Measurements from ENCODE around the gene ZFAND4.

DNA sequence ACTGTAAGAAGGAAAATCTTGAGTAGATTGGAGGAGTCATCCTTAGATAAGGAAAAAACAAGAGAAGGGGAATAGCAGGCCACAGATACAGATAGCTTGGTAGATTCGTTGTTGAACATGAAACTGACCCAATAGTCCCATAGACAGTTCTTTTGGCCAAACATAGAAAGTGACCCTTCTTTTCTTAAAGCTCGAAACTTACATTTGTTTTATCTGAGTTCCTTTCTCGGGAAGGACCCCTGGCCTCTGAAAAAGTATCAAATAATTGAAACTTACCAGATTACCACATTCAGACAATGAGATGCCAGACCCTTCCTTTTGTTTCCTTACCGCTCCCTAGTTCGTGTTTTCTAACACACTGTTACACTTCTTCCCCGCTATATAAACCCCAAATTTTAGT, 72.9 kb downstream of the ZFAND4 start:
- TF ChIP-seq, protein P1, sequence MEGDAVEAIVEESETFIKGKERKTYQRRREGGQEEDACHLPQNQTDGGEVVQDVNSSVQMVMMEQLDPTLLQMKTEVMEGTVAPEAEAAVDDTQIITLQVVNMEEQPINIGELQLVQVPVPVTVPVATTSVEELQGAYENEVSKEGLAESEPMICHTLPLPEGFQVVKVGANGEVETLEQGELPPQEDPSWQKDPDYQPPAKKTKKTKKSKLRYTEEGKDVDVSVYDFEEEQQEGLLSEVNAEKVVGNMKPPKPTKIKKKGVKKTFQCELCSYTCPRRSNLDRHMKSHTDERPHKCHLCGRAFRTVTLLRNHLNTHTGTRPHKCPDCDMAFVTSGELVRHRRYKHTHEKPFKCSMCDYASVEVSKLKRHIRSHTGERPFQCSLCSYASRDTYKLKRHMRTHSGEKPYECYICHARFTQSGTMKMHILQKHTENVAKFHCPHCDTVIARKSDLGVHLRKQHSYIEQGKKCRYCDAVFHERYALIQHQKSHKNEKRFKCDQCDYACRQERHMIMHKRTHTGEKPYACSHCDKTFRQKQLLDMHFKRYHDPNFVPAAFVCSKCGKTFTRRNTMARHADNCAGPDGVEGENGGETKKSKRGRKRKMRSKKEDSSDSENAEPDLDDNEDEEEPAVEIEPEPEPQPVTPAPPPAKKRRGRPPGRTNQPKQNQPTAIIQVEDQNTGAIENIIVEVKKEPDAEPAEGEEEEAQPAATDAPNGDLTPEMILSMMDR (IDR thresholded peaks at IDR 0.05), result no peak
- TF ChIP-seq POLR2A (IDR thresholded peaks at IDR 0.05), result no peak

Data from testis (tissue), 2 donors.